HCT116 (cell line): ENCODE measurements around the gene ALX4. TPM values are rescaled to one million over a fixed set of nuclear protein-coding genes. Genes with fewer than 3 reads are reported as not detected.

ENCODE experiments used
- ATAC-seq: fragments of 200-7000 bp; cut with Tn5 transposase; 2 replicates; pipeline ENCODE4 v1.9.1; 2020; ENCODE audit warnings: mild to moderate bottlenecking, moderate library complexity
- BruUV-seq: library from RNA; stranded (reverse); fragments of 400-500 nt; replicated peaks from 2 replicates; lab custom pipeline; 2021; lab: Mats Ljungman, UMichigan
- CTCF ChIA-PET: fragments of 300-600 bp; sonication (Branson Sonifier 250); formaldehyde crosslinking; loops from one replicate; lab custom pipeline; 2021; ENCODE audit warnings: antibody characterized with exemption; lab: Charles Lee
- POLR2A ChIA-PET: fragments of 300-600, 350-600 bp; sonication (Branson Sonifier 250); formaldehyde crosslinking; loops from one replicate; lab custom pipeline; 2021; ENCODE audit warnings: antibody characterized with exemption; lab: Charles Lee
- RAD21 ChIA-PET, 2 experiments: fragments of 300-600 bp; sonication (Branson Sonifier 250); formaldehyde crosslinking; loops; one replicate each; lab custom pipeline; 2023; ENCODE audit warnings: low total read pairs in 2 of 2; ENCODE audit not compliant: uncharacterized antibody in 2 of 2, unreplicated experiment in 2 of 2, low non-redundant PET in 1 of 2; lab: Charles Lee
- DNase-seq: peaks from one replicate; pipeline ENCODE4 v3.0.0-alpha.2; 2010; ENCODE audit warnings: low read depth, low spot score
- H2AFZ ChIP-seq: fragments of 200-600 bp; shearing (Covaris generic), sonication (generic); 2 replicates; pipeline ENCODE4 v1.6.1; 2017; ENCODE audit warnings: low read depth, mixed run types, mixed read lengths, antibody characterized with exemption, low read length; ENCODE audit not compliant: poor library complexity, severe bottlenecking
- H3K27ac ChIP-seq: 2 replicates; pipeline ENCODE4 v1.5.1; 2012; ENCODE audit warnings: low read depth, low read length
- H3K27me3 ChIP-seq: fragments of 200-600 bp; sonication (generic); 2 replicates; pipeline ENCODE4 v1.6.1; 2016; ENCODE audit warnings: mixed run types, low read length, mixed read lengths; ENCODE audit not compliant: insufficient read depth
- H3K36me3 ChIP-seq, 2 experiments: fragments of 200-500 bp in 1 of 2; fragments of 200-600 bp in 1 of 2; sonication (Bioruptor generic) in 1 of 2; sonication (generic) in 1 of 2; 2 replicates each; pipeline versions ENCODE4 v1.5.1 to v1.6.1; 2014 to 2016; ENCODE audit warnings: low read length in 2 of 2, inconsistent platforms in 1 of 2, mixed read lengths in 1 of 2, mixed run types in 1 of 2; ENCODE audit not compliant: insufficient read depth in 2 of 2, control insufficient read depth in 1 of 2
- H3K4me1 ChIP-seq, 2 experiments: fragments of 200-600 bp in 1 of 2; sonication (generic) in 1 of 2; 2 replicates each; pipeline versions ENCODE4 v1.5.1 to v1.6.1; 2012 to 2017; ENCODE audit warnings: low read length in 2 of 2, inconsistent platforms in 1 of 2, mild to moderate bottlenecking in 1 of 2, mixed read lengths in 1 of 2, mixed run types in 1 of 2, moderate library complexity in 1 of 2; ENCODE audit not compliant: insufficient read depth in 2 of 2, control insufficient read depth in 1 of 2
- H3K4me2 ChIP-seq: fragments of 200-600 bp; sonication (generic); 2 replicates; pipeline ENCODE4 v1.6.1; 2017; ENCODE audit warnings: mixed run types, low read length, mixed read lengths
- H3K4me3 ChIP-seq, 2 experiments: fragments of 200-600 bp in 1 of 2; sonication (generic) in 1 of 2; replicated peaks in 1 of 2; 2 replicates each; pipeline ENCODE4 v1.5.1; 2011 to 2016; ENCODE audit warnings: low read length in 2 of 2, control low read depth in 1 of 2, low read depth in 1 of 2, mild to moderate bottlenecking in 1 of 2, mixed read lengths in 1 of 2, mixed run types in 1 of 2
- H3K79me2 ChIP-seq: fragments of 200-600 bp; sonication (generic); 2 replicates; pipeline ENCODE4 v1.6.1; 2017; ENCODE audit warnings: mild to moderate bottlenecking, mixed run types, low read length, moderate library complexity, mixed read lengths; ENCODE audit not compliant: insufficient read depth
- H3K9ac ChIP-seq: fragments of 200-600 bp; sonication (generic); 2 replicates; pipeline ENCODE4 v1.6.1; 2016; ENCODE audit warnings: low read length, mixed read lengths
- H3K9me2 ChIP-seq: fragments of 200-600 bp; sonication (generic), shearing (Covaris generic); 2 replicates; pipeline ENCODE4 v1.6.1; 2017; ENCODE audit warnings: mixed run types, mild to moderate bottlenecking, moderate library complexity; ENCODE audit not compliant: insufficient read depth
- H3K9me3 ChIP-seq, 2 experiments: fragments of 200-500 bp in 1 of 2; fragments of 200-600 bp in 1 of 2; sonication (Bioruptor generic) in 1 of 2; sonication (generic) in 1 of 2; 2 replicates each; pipeline ENCODE4 v1.6.1; 2014 to 2017; ENCODE audit warnings: low read length in 2 of 2, mixed read lengths in 2 of 2, inconsistent platforms in 1 of 2, low read depth in 1 of 2, mild to moderate bottlenecking in 1 of 2, mixed run types in 1 of 2, moderate library complexity in 1 of 2; ENCODE audit not compliant: control insufficient read depth in 1 of 2, insufficient read depth in 1 of 2
- H4K20me1 ChIP-seq: fragments of 200-600 bp; sonication (generic), shearing (Covaris generic); 2 replicates; pipeline ENCODE4 v1.6.1; 2017; ENCODE audit warnings: mixed run types, mild to moderate bottlenecking, moderate library complexity; ENCODE audit not compliant: insufficient read depth
- CTCF ChIP-seq, 3 experiments: fragments of 200-600 bp in 1 of 3; sonication (generic) in 1 of 3; IDR thresholded peaks in 2 of 3; conservative IDR thresholded peaks in 1 of 3; 2 replicates each; pipeline ENCODE4 v1.5.1; 2012 to 2017; ENCODE audit warnings: low read depth in 2 of 3, low read length in 2 of 3, antibody characterized with exemption in 1 of 3, borderline replicate concordance in 1 of 3, control low read depth in 1 of 3, mild to moderate bottlenecking in 1 of 3, mixed read lengths in 1 of 3, mixed run types in 1 of 3, moderate library complexity in 1 of 3; ENCODE audit not compliant: insufficient read depth in 1 of 3
- POLR2A ChIP-seq: IDR thresholded peaks from 2 replicates; pipeline ENCODE4 v1.7.0; 2011; ENCODE audit warnings: borderline replicate concordance; ENCODE audit not compliant: insufficient read depth, insufficient read length; ENCODE audit errors: extremely low read depth
- SIN3A ChIP-seq: IDR thresholded peaks from 2 replicates; pipeline ENCODE4 v1.6.1; 2012; ENCODE audit warnings: low read depth
- intact Hi-C: fragments of 100-400 bp; cut with micrococcal nuclease; formaldehyde crosslinking; loops from 2 replicates; pipeline ENCODE4 v1.10.0; 2022
- total RNA-seq: library from RNA; stranded (reverse); gene quantifications from one replicate; pipeline ENCODE4 v1.2.1, GENCODE V29; 2021; ENCODE audit not compliant: unreplicated experiment
- TF ChIP-seq, protein P1 (sequence below): IDR thresholded peaks from 2 replicates; pipeline ENCODE4 v1.6.1; 2012
- TF ChIP-seq, protein P2 (sequence below): IDR thresholded peaks from 2 replicates; pipeline ENCODE4 v1.6.1; 2012; ENCODE audit warnings: low read depth

The ALX4 gene
- total RNA-seq, 1 experiment from 2014 or later, result not detected

- DNase-seq, result no peak
- Histone ChIP-seq H4K20me1 (no peaks in the 10 kb centered on the region), H3K9me3 (no peaks in the 10 kb centered on the region), H3K4me3 (no peak overlapping the region), H3K4me2 (no peak overlapping the region), H3K79me2 (no peaks in the 10 kb centered on the region), H3K4me1 (no peaks in the 10 kb centered on the region), H3K9me2 (no peaks in the 10 kb centered on the region), H2AFZ (no peak overlapping the region), H3K36me3 (no peaks in the 10 kb centered on the region), H3K27me3 (no peaks in the 10 kb centered on the region), H3K9ac (no peak overlapping the region), H3K27ac (no peak overlapping the region)
- BruUV-seq, result no TSS peak
- no peak for ATAC-seq
- ChIA-PET CTCF (no interaction called here), RAD21 (no interaction called here), POLR2A (no interaction called here)
- intact Hi-C loops, result no loop called here
- TF ChIP-seq, protein P1, sequence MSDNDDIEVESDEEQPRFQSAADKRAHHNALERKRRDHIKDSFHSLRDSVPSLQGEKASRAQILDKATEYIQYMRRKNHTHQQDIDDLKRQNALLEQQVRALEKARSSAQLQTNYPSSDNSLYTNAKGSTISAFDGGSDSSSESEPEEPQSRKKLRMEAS, result no peak
- TF ChIP-seq, protein P2, sequence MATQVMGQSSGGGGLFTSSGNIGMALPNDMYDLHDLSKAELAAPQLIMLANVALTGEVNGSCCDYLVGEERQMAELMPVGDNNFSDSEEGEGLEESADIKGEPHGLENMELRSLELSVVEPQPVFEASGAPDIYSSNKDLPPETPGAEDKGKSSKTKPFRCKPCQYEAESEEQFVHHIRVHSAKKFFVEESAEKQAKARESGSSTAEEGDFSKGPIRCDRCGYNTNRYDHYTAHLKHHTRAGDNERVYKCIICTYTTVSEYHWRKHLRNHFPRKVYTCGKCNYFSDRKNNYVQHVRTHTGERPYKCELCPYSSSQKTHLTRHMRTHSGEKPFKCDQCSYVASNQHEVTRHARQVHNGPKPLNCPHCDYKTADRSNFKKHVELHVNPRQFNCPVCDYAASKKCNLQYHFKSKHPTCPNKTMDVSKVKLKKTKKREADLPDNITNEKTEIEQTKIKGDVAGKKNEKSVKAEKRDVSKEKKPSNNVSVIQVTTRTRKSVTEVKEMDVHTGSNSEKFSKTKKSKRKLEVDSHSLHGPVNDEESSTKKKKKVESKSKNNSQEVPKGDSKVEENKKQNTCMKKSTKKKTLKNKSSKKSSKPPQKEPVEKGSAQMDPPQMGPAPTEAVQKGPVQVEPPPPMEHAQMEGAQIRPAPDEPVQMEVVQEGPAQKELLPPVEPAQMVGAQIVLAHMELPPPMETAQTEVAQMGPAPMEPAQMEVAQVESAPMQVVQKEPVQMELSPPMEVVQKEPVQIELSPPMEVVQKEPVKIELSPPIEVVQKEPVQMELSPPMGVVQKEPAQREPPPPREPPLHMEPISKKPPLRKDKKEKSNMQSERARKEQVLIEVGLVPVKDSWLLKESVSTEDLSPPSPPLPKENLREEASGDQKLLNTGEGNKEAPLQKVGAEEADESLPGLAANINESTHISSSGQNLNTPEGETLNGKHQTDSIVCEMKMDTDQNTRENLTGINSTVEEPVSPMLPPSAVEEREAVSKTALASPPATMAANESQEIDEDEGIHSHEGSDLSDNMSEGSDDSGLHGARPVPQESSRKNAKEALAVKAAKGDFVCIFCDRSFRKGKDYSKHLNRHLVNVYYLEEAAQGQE, result no peak
- TF ChIP-seq SIN3A (no peak), POLR2A (no peak), CTCF (IDR thresholded peaks at IDR 0.05 in 2 of 3, conservative IDR thresholded peaks at IDR 0.05 in 1 of 3; ENCODE audit: borderline replicate concordance in 1 of 3, insufficient read depth in 1 of 3, low read depth in 2 of 3, low read length in 2 of 3) (no peak)
These were observed 80.8 kb downstream of the ALX4 start for GRCh38 chr11:44229098-44229497.
